HG03103 (cell line): ENCODE measurements around the gene BTBD6.
"Not testable (repeated sequence)": the region's sequence is repeated elsewhere in the genome, so short reads cannot be mapped to it uniquely, and the experiment has no call there.

Experiments
- ATAC-seq: cut with Tn5 transposase; IDR thresholded peaks from one replicate; pipeline ENCODE4 v1.9.1; 2021; ENCODE audit warnings: low read depth; ENCODE audit not compliant: unreplicated experiment

Gene BTBD6

DNA sequence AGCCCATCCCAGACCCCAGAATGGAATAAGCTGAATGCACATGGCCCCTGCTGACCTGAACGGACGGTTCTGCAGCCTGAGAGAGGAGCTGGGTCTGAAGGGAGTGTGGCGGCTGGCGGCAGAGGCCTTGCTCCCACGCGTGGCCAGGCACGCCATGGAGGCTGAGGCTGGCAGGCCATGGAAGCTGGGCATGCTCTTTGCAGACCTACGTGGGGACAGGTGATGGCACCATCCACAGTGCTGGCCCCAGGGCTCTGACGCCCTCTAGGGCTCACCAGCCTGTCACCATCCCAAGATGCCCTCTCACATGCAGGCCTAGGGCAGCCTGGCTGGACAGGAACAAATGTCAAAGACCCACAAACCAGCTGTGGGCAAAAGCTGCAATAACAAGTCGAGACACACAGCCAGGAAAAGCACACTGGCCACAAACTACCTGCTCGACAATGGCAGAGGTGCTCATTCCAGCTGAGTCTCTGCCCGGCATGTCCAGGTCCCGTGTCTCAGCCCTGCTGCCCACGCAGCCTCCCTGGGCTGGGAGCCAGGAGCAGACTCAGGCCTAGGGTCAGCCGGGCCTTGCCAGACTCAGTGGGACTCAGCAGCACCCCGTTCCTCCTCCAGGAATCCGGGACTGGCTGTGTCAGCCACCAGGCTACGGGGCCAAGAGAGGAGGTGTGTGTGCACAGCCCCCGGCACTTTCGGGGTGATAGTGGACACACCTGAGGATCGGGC is 19.7 kb downstream of the BTBD6 start:
- no peak for ATAC-seq

DNA sequence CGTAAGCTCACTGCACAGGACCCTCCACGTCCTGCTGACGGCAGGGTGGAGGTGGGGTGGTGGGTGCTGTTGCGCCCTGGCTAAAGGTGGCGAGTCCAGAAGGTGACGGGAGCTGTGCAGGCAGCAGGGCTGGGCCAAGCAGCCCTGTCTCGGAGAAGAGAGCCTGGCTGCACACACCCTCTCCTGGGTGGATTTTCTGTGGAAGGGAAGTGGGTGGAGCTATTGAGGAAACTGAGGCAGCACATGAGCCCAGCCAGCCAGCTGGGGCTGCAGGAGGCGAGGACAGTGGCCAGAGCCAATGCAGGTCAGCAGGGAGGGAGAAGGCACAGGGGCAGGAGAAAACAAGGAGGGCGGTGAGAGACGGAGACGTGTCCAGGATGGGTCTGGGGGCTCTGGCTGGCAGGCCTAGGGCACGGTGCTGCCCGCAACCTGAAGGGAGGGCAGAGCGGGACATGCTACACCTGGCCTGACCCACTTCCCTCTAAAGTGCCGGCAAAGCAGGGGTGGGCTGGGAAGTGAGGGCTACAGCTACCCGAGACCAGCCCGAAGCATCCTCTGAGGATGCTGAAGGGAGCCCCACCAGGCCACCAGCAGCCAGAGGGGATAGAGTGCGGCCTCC is 20.5 kb downstream of the BTBD6 start:
- ATAC-seq: no peak

DNA sequence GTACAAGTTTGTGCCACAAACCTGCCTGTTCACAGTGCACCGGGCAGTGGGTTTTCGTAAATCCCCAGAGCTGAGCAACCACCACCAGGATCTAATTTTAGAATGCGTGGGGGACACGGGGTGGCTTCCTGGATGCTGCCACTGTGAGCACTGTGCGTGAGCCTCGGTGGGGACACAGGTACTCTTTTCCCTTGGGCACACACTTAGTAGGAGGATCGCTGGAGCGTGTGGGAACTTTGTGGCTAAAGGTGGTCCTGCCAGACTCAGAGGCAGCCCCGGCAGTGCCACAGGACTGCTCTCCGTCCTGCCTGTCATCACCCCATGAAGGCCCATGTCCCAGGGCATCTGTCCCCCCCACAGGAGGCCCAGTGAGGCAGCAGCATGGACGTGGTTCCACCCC is 21.1 kb downstream of the BTBD6 start:
- ATAC-seq: no peak

DNA sequence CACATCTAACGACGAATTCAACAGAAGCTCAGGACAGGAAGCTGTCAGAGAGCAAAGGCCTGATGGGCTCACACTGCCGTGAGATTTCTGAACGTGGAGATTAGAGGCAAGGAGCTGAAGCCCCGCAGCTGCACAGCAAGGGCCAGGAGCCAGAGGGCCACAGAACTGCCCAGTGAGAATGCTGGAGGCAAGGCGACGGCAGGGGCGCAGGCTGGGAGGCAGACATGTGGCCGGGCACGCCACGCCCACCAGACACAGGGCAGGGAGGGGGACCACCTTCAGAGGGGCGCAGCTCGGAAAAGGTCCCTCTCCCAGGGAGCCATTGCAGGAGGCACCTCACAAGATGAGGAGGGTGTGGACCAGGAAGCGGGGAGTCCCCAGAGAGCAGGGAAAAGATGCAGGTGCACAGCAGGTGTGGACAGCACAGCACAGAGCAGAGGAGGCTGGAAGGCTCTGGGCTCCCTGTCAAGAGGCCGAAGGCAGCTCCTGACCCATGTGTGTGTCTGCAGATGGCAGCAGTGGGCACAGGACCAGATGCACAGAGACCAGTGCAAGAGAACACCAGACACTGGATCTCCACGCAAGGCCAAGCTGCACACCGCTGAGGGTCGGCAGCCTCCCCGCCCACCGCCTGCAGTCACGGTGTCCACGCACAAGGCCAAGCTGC is 23.0 kb downstream of the BTBD6 start:
- ATAC-seq: no peak

DNA sequence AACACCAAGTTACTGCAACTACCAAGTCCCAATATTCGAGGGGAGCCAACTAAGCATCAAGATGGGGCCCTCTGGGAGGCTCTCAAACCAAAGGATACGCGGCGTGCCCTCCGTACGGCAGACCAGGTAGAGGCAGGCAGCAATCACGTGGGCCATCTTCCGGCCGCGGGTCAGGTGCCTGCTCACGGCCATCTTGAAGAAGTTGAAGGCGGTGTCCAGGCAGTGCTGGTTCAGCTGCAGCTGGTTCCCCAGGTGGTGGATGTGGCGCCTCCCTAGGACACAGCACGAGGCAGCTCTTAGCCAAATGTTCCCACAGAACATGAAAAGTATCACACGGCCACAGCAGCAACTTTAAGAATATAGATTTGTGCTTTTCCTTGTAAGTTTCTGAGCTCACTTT is 24.3 kb downstream of the BTBD6 start:
- ATAC-seq: no peak

DNA sequence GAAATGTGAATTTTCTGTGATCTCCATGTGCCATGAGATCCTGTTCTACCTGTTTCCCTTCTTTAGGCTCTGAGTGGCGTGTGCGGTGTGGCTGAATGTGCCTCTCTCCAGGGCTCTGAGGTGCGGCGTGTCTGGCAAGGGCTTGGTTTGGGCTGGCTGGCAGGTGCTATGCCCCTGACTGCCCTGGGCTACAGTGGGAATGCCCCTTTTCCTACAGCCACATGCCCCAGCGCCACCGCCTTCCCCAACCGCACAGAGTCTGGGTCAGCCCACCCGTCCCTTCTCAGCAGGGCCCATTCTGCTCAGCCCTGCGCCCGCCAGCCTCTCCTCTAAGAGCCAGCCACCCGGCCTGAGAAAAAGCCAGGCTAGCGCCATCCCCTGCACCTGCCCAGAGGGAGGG is 24.7 kb downstream of the BTBD6 start:
- no peak for ATAC-seq

DNA sequence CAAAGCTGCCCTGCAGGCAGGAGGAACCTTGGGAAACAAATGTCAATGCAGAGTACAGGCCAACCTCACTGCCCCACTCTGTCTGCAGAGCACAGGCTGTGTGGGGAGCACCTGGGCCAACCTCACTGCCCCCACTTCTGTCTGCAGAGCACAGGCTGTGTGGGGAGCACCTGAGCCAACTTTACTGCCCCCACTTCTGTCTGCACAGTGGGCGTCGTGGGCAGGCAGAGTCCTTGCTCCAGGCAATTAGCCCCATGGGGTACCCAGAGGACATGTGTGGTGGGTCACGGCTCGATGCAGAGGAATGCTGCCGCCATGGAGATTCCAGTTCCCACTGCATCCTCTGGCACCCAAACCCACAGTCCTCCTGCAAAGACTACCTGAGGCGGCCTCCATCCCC is 26.3 kb downstream of the BTBD6 start:
- no peak for ATAC-seq

DNA sequence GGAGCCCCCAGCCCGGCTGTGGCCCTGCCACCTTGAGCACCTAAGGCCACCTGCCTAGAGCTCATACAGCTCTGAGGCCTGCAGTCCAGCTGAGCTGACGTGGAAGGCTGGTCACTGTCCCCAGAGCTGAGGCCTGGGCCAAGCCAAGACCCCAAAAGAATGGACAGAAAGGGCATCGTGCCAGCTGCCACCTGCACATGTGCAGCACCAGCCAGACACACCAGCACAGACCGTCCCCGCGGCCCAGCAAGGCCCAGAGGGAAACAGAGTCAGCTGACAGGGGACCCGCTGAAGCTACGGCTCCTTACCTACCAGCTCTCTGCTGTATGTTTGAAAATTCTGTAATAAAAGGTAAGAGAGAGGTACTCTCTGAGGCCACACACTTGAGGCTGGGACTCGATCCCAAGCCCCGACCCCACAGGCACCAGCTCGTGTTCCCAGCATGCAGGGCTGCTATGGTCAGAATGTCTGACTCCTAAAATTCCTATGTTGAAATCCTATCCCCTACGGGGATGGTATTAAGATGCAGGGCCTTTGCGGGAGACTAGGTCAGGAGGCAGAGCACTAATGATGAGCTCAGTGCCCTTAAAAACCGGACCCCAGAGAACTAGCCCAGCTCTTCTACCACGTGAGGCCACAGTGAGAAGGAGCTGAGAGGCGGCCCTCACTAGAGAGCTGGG is 27.1 kb downstream of the BTBD6 start:
- no peak for ATAC-seq

DNA sequence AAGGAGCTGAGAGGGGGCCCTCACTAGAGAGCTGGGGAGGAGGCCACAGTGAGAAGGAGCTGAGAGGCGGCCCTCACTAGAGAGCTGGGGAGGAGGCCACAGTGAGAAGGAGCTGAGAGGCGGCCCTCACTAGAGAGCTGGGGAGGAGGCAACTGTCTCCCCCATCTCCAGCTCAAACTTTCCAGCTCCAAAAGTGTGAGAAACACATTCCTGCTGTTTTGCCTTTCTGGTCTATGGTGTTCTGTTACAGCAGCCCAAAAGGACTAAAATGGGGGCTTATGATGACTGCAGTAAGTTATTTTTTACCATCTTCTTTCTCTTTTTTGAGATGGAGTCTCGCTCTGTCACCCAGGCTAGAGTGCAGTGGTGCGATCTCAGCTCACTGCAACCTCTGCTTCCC is 29.1 kb downstream of the BTBD6 start:
- ATAC-seq: not testable (repeated sequence)

DNA sequence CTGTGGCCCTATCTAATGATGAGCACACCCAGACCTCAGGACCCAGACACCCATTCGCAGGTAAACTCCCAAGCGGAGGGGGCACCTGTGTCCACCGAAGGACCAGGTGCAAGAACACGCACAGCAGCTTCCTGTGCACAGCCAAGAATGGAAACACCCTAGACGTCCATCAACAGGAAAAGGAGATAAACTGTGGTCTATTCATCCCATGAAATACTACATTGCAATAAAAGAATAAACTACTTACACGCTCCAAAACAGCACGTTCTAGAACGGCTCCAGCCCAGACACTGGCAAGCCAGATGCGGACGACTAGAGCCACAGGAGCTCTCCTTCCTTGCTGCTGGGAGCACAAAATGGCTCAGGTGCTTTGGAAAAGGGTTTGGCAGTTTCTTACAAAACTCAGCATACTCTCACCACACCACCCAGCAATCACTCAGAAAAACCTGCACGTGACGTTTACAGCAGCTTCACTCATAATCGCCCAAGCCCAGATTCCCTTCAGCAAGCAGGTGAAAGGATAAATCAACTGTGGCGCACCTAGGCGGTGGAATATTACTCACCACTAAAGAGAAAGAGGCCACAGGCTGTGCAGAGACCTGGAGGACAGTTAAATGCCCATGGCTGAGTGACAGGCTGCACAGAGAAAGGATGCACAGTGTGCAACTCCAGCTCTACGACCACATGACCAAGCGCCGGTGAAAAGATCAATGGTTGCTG is 31.5 kb downstream of the BTBD6 start:
- no peak for ATAC-seq

DNA sequence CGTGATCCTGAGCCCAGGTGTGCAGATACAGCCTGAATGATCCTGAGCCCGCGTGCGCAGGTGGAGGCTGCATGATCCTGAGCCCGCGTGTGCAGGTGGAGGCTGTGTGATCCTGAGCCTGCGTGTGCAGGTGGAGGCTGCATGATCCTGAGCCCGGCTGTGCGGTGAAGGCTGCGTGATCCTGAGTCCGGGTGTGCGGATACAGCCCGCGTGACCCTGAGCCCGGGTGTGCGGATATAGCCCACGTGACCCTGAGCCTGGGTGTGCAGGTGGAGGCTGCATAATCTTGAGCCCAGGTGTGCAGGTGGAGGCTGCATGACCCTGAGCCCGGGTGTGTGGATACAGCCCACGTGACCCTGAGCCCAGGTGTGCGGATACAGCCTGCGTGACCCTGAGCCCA is 32.2 kb downstream of the BTBD6 start:
- ATAC-seq: no peak

DNA sequence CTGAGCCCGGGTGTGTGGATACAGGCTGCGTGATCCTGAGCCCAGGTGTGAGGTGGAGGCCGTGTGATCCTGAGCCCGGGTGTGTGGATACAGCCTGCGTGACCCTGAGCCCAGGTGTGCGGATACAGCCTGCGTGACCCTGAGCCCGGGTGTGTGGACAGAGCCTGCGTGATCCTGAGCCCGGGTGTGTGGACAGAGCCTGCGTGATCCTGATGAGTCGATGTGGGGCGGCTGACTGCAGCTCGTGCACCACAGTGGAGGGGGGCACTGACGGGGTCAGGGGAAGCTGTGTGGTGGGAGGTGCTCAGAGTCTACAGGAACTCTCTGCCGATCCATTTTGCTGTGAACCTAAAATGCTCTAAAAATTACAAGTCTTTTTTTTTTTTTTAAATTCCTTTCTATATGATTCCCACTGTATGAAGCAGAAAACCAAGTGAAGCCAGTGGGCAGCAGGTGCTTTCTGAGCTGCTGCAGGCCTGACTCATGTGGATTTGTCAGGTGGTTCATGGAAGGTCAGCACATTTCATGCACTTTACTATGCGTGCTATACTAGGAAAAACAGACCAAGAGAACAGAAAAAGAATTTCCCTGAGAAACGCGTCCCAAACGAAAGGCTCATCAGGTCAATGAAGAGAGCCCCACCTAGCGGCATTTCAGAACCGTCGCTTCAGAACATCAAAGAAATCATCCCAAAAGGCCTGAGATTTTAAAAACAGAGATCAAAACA is 33.2 kb downstream of the BTBD6 start:
- ATAC-seq: no peak

DNA sequence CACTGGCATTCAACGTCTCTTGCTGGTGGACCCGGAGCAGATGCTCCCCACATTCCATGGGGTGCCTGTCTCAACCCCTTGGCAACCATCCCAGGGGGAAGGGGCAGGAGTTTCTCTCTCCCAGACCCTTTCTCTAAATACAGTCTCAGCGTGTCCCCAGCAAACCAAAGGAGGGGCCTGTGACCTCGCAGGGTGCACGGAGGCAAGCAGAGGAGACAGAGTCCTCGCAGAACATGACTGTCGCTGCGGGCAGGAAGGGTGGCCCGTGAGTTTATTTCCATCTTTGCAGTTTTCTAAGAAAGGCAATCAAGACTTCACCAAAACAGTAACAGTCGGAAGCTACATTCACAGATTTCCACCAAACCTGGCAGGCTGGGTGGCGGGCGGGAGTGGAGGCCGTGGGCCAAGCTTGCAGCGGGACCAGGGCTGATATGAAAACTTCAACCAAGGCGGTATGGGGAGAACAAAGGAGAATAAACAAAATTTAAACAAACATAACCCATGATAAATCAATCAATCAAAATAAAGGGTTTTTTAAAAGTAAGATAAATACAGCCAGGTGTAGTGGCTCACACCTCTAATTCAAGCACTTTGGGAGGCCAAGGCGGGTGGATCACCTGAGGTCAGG is 33.9 kb downstream of the BTBD6 start:
- ATAC-seq: no peak

DNA sequence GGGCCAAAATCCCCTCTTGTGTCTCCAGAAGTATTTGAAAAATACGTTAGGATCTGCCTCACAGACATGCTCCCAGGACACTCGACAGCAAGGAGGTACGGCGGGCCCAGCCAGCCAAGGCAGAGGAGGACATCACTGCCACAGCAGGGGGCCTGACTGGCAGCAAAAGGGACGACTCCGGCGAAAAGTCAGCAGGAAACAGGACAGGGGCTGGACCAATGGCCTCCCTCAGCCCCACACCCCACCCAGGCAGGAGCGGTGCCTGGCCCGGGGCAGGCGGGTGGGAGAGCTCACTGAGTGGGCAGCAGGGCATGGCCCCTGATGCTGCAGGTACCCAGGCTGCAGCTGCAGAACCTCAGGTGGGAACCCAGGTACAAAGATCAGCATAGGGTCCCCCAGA is 34.7 kb downstream of the BTBD6 start:
- no peak for ATAC-seq

DNA sequence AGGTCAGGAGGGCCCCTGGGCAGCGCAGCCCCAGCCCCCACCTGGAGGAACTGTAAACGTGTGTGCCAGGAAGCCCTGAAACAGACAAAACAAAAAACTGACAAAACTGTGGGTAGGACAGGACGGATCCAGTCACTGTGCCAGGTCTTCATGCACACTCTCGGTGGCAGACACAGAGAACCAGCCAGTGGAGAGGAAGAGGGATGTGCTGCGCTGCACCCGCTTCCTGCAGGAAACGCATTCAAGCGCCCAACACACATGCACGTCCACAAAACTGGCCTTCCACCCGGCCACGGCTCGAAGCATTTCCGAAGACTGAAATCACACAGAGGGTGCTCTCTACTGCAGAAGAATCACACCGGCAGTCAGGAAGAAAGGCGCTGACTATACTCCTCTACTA is 35.6 kb downstream of the BTBD6 start:
- no peak for ATAC-seq

DNA sequence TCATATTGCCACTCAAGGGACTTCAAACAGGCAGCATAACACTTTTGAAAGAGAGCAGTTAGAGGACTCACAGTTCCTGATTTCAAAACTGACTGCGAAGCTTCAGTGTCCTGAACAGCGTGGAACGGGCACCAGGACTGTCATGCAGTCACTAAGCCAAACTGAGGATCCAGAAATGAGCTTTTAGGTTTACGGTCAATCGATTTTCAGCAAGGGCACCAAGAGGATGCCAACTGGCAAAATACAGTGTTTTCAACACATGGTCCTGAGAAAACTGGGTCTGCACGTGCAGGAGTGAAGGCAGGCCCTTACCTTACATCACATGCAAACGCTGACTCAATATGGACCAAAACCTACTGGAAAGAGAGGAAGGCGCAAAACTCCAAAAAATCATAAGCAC is 36.8 kb downstream of the BTBD6 start:
- ATAC-seq: no peak

DNA sequence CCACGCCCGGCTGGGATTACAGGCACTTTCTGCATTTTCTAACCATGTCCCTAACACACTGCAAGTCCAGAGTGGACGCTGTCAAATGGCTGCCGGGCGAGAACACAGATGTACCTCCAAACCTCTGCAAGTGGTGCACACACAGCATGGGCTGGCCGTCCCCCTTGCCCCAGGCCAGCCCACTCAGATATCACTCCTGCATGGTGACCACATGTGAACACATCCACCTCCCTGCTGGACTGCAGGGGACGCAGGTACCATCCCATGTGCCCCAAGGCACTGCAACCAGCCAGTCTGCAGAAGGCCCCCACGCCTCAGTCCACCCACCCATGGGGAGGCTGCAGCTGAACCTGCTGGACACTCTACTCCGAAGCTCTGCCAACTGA is 38.4 kb downstream of the BTBD6 start:
- no peak for ATAC-seq

DNA sequence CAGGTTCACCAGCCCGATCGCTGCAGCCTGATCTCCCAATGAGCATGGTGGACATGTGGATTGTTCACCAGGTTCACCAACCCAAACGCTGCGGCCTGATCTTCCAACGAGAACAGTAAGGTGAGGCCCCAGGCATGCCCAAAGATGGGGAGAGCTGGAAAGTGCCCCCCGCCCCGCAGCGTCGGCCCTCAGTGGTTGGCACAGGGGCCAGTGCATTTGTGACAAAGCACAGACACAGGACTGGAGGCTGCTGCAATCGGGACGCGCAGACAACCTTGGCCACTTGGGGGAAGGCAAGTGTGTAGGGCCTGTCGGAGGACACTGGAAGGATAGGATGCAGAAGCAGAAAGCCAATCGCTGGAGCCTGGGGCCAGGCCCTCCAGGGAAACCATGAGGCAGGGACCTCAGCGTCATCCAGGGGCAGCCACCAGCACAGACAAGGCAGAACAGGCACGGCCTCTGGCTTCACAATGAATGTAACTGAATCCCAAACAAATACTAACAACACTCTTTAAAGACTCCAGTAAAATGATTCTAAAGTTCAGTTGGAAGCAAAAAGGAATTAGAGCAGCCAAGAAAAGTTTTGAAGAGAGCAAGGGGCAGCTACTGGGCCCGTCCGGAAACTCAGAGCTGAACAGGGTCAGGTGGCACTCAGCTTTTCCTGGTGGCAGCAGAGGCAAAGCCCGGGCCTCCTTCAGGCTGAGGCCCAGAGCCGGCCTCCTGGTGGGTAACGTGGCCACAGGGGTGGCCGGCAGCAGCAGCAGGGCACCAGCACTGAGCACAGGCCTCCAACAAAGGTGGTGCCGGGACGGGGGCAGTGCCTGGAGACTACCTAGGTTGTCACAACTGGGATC is 39.1 kb downstream of the BTBD6 start:
- ATAC-seq: no peak

DNA sequence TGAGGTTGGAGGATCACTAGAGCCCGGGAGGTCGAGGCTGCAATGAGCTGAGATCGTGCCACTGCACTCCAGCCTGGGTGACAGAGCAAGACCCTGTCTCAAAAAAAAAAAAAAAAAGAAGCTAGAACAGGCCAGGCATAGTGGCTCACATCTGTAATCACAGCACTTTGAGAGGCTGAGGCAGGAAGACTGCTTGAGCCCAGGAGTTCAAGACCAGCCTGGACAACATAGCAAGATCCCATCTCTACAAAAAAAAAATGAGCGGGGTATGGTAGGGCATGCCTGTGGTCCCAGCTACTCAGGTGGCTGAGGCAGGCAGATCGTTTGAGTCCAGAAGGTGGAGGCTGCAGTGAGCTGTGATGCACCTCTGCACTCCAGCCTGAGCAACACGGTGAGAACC is 40.6 kb downstream of the BTBD6 start:
- not testable (repeated sequence) for ATAC-seq
